HG03575 (cell line): Measurements from ENCODE around the gene SMOC1.

Experiments
- ATAC-seq: cut with Tn5 transposase; IDR thresholded peaks from one replicate; pipeline ENCODE4 v1.9.1; 2021; ENCODE audit not compliant: unreplicated experiment, insufficient number of reproducible peaks, low FRiP score; ENCODE audit errors: extremely low read depth

Gene SMOC1

DNA sequence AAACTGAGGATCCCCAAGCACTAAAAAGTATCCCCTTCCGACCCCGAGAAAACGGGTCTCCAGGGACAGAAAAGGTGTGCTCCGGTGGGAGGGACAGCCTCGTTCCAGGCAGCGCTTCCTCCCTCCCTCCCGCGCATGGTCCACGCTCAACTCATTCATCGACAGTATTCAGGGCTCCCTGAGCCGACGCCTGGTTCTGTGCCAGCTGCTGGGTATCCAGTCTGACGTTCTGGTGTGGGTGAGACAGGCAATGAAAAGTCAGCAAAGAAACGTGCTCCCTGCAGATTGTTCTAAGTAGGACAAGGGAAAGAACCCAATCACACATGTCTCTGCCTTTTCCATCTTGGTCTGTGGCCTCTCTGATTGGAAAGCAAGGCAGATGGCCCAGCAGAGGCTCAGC is 19.6 kb upstream of the SMOC1 start:
- no peak for ATAC-seq

DNA sequence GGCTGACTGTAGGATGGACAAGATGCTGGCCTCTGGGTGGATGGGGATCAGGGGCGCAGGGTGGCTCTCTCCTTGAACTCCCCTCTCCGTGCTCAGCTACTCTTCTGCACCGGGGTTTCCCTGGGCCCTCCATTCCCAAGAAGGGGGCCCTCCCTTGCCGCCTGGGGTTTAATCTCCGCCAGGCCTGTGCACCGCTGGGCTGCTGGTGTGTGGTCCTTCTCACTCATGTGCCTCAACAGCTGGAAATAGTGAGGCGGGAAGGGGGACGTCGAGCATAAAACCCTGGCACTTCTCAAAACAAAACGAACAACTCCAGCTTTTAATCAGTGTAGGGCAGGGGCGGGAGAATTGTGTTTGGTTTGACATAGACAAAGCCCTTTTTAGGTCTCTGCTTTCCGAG is 19.0 kb upstream of the SMOC1 start:
- no peak for ATAC-seq

DNA sequence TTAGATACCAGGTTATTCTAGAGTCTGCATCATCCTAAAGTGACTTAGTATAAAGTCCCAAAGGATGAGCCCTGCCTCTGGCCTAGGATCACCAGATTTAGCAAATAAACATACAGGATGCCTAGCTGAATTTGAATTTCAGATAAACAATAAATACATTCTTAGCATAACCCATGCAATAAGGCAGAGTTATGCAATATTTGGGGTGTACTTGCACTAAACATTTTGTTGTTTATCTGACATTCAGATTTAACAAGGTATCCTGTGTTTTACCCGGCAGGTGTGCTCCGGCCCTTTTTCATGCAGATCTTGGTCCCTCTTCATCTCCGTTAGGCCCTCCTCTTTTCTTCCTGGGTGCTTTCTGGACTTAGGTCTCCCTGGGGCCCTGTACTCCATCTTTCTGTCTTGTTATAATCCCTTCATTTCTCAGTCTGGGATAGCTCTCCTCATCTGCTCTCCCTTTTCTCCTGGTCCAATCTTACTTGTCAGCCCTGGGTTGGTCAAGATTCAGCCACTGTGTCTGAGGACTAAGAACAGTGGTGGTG is 18.1 kb upstream of the SMOC1 start:
- no peak for ATAC-seq

DNA sequence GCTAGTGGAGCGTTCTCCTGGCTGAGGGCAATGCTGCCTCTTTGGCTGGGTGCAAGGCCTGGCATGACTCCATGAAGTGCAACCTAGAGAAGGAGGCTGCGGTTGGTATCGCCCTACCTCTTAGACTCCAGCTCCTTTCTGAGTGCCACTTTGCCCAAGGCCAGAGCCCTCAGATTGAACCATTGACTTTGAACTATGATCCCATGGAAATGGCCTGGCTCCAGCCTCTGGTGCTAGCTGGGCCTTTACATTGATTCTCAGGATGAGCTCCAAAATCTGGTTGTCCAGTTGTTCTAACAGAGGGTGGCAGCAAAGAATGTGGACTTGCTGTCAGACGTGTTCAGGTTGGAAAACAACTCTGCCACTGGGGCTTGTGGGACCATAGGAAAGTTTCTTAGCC is 16.1 kb upstream of the SMOC1 start:
- ATAC-seq, result no peak

DNA sequence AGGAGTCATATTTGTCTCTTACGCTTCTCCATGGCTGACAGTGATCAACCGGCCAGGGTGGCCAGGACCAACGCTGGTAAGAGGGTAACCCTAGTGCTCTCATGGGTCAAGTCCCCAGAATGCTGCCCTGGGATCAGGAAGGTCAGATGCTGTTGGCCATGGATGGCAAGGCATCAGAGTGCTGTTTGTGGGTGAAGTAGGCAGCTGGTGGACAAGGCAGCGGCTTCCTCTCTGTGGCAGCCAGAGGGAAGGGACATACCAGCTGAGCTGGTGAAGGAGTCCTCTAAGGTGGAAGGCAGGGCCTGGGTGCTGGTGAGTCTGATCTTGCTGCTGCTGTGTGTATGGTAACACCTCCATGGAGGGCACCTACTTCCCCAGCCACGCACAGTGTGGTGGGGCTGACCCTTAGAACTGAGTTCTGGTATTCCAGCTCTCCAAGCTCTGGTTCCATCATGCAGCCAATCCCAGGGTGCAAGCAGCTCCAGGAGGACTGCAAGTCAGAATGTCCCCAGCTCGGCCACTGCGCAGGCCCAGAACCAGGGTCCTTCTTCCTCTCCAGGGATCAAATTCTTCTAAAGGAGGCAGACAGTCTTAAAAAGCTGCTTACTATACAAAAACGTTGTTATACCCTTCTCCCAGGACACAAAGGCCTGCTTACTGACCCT is 13.4 kb upstream of the SMOC1 start:
- no peak for ATAC-seq

DNA sequence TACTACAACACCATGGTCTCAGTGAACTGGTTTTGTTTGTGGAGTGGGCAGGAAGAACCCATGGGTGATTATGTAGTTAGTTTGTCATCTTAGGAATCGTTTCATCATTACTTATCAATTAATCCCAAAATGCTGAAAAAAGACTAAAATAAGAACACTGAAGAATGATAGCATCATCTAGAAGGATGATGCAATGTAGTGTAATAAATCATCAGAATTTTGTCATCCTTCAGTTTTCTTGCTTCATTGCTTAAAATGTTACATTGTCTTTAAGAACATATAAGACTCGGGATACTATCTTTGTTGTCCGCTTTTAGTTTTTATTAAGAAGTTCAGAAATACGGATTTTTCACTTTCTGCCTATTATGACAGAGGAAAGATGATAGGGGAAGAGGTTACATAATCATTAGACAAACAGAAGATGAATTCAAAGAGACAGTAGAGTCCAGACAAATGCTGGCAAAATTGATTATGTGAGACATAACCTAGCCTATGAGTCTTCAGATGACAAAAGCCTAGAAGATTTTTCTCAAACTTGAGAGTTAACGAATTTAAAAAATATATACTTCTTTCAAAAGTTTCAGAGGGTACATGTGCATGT is 10.8 kb upstream of the SMOC1 start:
- no peak for ATAC-seq

DNA sequence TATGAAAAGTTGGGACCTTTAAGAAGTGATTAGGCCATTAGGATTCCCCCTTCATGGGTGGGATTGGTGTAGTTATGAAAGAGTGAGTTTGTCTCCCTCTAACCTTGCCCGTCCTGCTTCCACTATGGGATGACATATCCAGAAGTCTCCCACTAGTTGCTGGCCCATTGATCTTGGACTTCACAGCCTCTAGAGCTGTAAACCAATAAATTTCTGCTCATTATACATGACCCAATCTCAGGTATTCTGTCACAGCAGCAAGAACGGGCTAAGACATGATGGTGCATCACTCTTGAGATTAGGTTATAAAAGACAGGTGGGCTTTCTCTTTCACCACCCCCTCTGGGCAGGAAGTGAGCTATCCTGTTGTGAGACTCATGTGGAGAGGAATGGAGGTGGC is 8.6 kb upstream of the SMOC1 start:
- no peak for ATAC-seq

DNA sequence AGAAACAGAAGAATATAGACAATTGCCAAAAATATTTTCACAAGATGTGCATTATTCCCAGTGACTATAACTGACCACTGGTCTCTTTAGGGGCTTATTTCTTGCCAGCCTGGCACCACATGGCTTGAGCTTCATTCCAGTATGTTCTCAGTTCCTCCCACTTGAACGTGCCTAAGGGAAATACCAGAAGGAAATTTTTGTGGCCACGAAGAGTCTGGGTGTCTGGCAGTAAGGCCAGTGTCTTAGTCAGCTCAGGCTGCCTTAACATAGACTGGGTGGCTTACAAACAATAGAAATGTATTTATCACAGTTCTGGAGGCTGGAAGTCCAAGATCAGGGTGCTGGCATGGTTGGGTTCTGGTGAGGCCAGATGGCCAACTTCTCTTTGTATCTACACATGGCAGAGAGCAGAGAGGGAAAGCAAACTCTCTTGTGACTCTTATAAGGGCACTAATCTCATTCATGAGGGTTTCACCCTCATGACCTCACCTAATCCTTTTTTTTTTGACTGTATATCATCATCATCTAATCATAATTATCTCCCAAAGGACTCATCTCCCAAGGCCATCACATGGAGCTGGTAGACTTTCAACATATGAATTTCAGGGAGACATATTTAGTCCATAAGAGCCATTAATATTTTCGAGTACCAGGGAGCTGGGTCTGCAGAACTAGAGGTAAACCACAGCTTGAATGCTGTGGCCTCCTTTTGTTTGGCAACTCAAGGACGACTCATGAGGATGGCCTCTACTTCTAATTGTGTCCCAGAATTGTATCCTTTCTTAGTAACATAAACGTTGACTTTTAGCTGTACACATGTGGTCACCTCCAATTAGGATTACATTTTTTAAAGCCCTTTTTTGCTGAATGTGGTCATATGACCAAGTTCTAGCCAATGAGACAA is 5.1 kb upstream of the SMOC1 start:
- ATAC-seq, result no peak

DNA sequence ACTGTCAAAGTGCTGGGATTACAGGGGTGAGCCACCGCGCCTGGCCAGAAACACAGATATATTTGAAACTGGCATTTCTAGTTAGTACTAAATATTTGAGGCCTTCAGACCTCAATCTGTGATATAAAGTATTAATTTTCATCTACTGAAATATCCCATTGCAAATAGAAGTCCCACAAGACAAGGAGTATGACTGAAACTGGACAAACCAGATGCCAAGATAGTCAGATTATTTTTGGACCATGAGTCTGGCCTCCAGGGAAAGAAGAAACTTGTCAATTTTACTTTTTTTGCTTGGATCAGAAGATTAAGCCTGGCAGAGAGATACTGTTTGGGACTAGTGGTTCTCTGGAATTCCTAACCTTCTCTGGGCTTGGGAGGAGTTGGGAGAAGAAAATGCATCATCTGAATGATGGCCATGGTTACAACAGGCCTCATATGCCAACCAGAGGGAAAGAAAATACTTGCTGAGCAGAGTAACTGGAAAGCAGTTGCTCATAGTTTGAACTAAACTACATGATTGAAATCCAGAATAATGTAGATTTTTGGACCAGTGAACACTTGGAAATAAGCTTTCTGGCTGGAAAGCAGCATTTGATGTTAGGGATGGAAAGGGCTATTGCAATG is 2.9 kb upstream of the SMOC1 start:
- ATAC-seq, result no peak

DNA sequence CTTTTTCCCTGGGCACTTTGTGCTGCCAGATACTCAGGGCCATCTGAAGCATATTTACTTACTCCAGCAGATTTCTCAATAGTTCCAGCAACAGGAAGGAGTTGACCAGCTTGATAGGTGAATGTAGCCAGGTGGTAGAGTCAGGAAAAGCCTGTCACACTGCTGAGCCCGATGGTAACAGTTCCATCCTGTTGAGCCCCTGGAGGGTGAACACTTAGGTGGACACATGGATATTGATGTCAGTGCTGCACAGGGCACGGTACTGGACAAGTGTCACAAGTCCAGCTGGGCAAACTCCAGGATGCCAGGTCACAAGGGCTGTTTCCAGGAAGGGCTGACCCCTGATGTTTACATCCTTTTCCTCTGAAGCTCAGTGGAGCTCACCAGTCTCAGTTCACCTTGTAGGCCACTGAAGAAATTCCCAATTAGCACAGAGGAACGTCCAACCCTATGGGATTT is 2.3 kb upstream of the SMOC1 start:
- no peak for ATAC-seq

DNA sequence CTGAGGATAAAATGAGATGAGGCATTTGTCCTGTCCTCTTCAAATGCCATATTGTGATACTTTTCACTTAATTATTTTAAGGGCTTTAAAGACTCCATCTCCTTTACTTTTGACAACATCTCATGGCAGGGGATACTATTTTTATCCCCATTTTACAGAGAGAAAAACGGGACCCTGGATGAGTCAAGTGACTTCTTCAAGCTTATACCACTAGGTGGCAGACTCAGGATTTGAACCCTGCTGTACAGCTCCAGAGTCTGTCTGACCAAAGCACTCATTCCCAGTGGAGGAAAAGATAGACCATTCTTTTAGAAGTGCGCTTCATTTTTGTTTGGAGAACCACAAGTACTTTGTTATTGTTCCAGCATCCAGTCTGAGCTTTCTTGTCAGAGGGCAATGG is 1.7 kb upstream of the SMOC1 start:
- no peak for ATAC-seq

DNA sequence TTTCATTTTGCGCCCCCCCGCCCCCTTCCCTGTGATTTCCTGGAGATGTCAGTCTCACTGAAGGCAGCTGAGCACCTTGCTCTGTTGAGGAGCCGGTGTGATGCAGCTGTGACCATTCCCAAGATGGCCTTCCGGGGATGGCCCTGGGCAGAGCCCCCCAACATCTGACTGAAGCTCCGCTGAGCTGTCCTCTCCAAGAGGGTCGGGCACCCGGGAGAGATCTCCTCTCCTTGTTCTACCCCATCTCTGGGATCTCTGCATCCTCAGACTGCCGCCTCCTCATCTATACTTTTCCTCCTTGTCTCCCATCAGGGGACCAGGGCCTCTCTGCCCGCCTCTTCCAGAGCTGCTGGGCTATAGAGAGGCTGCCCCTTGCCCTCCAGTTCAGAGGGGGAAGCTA is 965 bp upstream of the SMOC1 start:
- no peak for ATAC-seq

DNA sequence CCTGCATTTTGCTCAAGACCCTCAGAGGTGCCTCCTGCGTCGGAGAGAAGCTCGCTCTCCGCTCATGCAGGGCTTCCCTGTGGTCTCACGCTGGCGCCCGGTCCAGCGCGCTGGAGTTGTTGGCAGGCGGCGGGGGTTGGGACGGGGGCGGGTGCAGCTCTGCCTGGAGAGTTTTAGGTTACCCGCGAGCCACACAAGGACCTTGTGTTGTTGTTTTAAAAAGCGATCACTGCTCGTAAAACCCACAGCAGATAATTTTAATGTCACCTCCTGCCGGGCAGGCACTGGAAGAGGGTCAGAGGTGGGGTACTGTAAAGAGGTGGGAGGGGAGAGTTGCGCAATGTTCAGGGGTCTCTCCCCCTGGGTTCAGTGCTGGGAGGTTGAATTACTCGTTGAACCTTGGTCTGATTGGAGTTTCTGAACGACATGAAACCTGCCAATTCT is 850 bp downstream of the SMOC1 start:
- ATAC-seq, result no peak

DNA sequence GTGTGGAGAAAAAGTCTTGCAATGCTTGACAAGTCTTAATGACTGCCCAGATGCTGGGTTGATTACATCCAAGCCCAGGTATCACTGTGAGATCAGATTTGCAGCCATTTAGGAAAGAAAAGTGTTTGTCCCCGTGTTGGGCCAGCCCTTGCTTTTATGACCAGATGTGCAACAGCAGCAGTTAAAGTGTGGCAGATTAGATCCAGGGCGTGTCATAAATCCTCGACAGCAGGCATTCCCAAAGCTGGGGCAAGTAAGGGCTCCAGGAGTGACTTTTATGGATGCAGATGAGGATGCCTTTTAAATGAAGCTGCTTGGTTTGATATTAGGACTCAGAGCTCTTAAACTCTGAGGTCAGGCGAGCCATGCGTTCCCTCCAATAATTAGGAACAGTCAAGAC is 1.7 kb downstream of the SMOC1 start:
- no peak for ATAC-seq

DNA sequence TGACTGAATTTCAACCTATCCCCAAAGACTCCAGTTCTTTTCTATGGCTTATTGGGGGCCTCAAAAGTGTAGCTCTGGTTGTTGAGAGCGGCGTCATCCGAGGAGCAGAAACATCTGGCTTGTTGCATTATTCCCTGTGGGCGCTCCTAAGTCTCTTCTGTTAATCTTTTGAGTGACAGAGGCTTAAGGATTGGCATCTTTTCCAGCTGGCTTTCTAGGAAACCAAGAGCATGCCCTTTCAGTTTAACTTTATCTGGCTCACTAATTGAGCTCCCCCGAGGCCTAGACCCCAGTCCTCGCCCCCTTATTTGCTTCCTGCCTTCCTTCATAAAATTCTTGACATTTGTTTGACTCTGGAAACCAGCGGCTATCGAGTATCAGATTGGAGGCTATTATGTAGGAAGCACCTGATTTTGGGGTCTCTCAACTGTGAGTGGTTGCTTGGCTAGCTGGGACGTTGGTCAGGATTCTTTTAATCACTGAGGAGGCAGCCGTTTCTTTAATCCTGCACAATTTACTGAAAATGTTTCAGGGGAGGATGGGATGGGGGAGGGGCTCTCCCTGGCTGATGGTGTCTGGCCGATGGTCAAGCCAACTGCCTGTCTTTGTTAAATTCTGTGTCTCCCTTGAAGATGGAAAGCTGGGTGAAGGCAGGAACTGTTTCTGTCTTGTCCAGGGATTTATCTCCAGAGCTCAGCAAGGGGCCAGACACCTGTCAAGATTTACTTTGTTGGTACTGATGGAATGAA is 3.1 kb downstream of the SMOC1 start:
- no peak for ATAC-seq

DNA sequence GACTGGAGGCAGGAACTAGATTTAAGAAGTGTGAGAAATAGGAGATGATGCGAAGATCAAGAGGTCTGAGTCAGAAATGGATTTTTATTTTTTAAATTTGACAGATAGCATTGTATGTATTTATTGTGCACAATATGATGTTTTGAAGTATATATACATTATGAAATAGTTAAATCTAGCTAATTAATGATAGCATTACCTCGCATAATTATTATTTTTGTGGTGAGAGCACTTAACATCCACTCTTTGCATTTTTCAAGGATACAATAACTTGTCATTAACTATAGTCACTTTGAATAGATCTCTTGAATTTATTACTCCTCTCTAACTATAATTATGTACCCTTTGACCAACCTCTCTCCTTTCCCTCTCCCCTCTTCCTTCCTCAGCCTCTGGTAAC is 3.7 kb downstream of the SMOC1 start:
- ATAC-seq, result no peak

DNA sequence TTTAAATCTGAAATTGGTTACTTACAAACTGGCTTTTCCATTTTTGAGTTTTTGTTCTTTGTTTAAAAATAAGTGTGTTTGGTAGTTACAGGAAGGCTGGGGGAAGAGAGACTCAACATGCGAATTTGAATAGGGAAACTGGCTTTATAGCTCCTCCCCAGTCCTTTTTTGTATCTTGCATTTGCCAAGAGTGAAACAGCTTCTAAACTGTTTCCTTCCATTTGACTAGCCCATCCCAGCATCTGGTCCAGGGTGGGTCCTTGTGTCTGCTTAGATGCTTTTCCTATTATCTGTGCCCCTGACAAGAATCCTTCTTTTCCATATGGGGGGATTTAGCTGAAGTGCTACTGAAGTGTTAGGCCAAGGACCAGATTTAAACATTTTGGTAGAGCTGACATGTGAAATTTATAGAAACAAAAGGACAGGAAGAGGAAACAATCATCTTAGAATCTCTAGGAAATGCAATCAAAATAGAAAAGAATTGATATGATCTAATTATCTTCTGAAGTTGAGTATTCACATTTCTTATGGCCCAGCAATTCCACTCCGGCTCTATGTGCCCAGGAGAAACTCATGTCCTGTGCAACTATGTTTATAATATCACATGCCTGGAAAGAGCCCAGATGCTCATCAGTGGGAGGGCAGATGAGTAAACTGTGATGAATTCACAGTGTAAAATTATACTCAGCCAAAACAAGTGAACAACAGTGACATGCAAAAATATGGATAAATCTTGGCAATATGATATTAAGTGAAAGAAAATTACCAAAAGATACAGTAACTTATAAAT is 7.4 kb downstream of the SMOC1 start:
- no peak for ATAC-seq
